ENCODE results near the gene NUDT15.
A peak's percentile ranks its signal among the peaks of the same experiment; 100 is the strongest.

Gene NUDT15

GRCh38 chr13:48094404-48094780 lies 56.9 kb downstream of the NUDT15 start:
- no peaks in the 10 kb centered on the region for H3K9me2 ChIP-seq (replicated peaks; ENCODE audit: low read depth, low read length)
- peak overlapping the region; percentile 85 for H3K4me2 ChIP-seq (ENCODE audit: low read depth, low read length, poor library complexity, severe bottlenecking)
- TF ChIP-seq CTCF (conservative IDR thresholded peaks at IDR 0.05; ENCODE audit: low read length), result no peak
- no peak for TF ChIP-seq EZH2phosphoT487 (IDR thresholded peaks at IDR 0.05; ENCODE audit: borderline replicate concordance)
- H3K9ac ChIP-seq (ENCODE audit: low read depth, low read length, poor library complexity, severe bottlenecking), result peak overlapping the region; percentile 97
- H4K20me1 ChIP-seq (ENCODE audit: insufficient read depth, low read length, poor library complexity, severe bottlenecking), result peaks cover 54% of the 10 kb centered on the region
- H3K27me3 ChIP-seq (ENCODE audit: insufficient read depth, low read length, poor library complexity, severe bottlenecking), result peaks cover 3% of the 10 kb centered on the region
- H3K4me1 ChIP-seq (ENCODE audit: insufficient read depth, low read length, poor library complexity, severe bottlenecking), result peaks cover 37% of the 10 kb centered on the region
- peaks cover 56% of the 10 kb centered on the region for H3K79me2 ChIP-seq (ENCODE audit: insufficient read depth, low read length)
- H2AFZ ChIP-seq (ENCODE audit: low read length), result peak overlapping the region; percentile 91
- no peaks in the 10 kb centered on the region for H3K36me3 ChIP-seq (ENCODE audit: insufficient read depth, low read length)
- peak overlapping the region; percentile 99 for H3K4me3 ChIP-seq (ENCODE audit: low read length, poor library complexity, severe bottlenecking)
- no peaks in the 10 kb centered on the region for H3K9me3 ChIP-seq (ENCODE audit: insufficient read depth, low read depth, low read length)
- no peaks in the 10 kb centered on the region for H3F3A ChIP-seq (ENCODE audit: low read depth)

- H3K9ac ChIP-seq (ENCODE audit: low read depth, low read length, poor library complexity, severe bottlenecking), result peak within 1 kb of the TSS; percentile 97
- H3K4me1 ChIP-seq (ENCODE audit: insufficient read depth, low read length, poor library complexity, severe bottlenecking), result peaks cover 32% of the 10 kb centered on the region
- H3K36me3 ChIP-seq (ENCODE audit: insufficient read depth, low read length), result no peaks in the 10 kb centered on the region
- H3K9me2 ChIP-seq (replicated peaks; ENCODE audit: low read depth, low read length), result no peaks in the 10 kb centered on the region
- H3F3A ChIP-seq (ENCODE audit: low read depth), result no peaks in the 10 kb centered on the region
- H3K79me2 ChIP-seq (ENCODE audit: insufficient read depth, low read length), result peaks cover 50% of the 10 kb centered on the region
- H3K9me3 ChIP-seq (ENCODE audit: insufficient read depth, low read depth, low read length), result no peaks in the 10 kb centered on the region
- TF ChIP-seq EZH2phosphoT487 (IDR thresholded peaks at IDR 0.05; ENCODE audit: borderline replicate concordance), result no peak
- TF ChIP-seq CTCF (conservative IDR thresholded peaks at IDR 0.05; ENCODE audit: low read length), result peak; percentile 99
- peaks cover 48% of the 10 kb centered on the region for H4K20me1 ChIP-seq (ENCODE audit: insufficient read depth, low read length, poor library complexity, severe bottlenecking)
- H2AFZ ChIP-seq (ENCODE audit: low read length), result peak within 1 kb of the TSS; percentile 91
- peaks cover 3% of the 10 kb centered on the region for H3K27me3 ChIP-seq (ENCODE audit: insufficient read depth, low read length, poor library complexity, severe bottlenecking)
- H3K4me2 ChIP-seq (ENCODE audit: low read depth, low read length, poor library complexity, severe bottlenecking), result peak within 1 kb of the TSS; percentile 85
- peak within 1 kb of the TSS; percentile 99 for H3K4me3 ChIP-seq (ENCODE audit: low read length, poor library complexity, severe bottlenecking)
Measured at GRCh38 chr13:48094781-48095502, 57.4 kb downstream of the NUDT15 start, which contains the start of gene MED4. TSS of gene MED4 (minus strand) at chr13:48095104. CDS start at chr13:48095078, 26 bp downstream.

GRCh38 chr13:48096670-48097069 lies 59.1 kb downstream of the NUDT15 start:
- no peak overlapping the region; the same call in 1 of the 2 replicates for H2AFZ ChIP-seq (ENCODE audit: low read length)
- H3K36me3 ChIP-seq (ENCODE audit: insufficient read depth, low read length), result no peaks in the 10 kb centered on the region
- H3K9ac ChIP-seq (ENCODE audit: low read depth, low read length, poor library complexity, severe bottlenecking), result no peak overlapping the region
- peaks cover 33% of the 10 kb centered on the region for H3K79me2 ChIP-seq (ENCODE audit: insufficient read depth, low read length)
- H3K4me2 ChIP-seq (ENCODE audit: low read depth, low read length, poor library complexity, severe bottlenecking), result no peak overlapping the region
- H3K9me2 ChIP-seq (replicated peaks; ENCODE audit: low read depth, low read length), result no peaks in the 10 kb centered on the region
- H3K27me3 ChIP-seq (ENCODE audit: insufficient read depth, low read length, poor library complexity, severe bottlenecking), result peaks cover 3% of the 10 kb centered on the region
- peaks cover 21% of the 10 kb centered on the region for H3K4me1 ChIP-seq (ENCODE audit: insufficient read depth, low read length, poor library complexity, severe bottlenecking)
- no peaks in the 10 kb centered on the region for H3F3A ChIP-seq (ENCODE audit: low read depth)
- peaks cover 31% of the 10 kb centered on the region for H4K20me1 ChIP-seq (ENCODE audit: insufficient read depth, low read length, poor library complexity, severe bottlenecking)
- no peak overlapping the region for H3K4me3 ChIP-seq (ENCODE audit: low read length, poor library complexity, severe bottlenecking)
- TF ChIP-seq CTCF (conservative IDR thresholded peaks at IDR 0.05; ENCODE audit: low read length) (no peak), EZH2phosphoT487 (IDR thresholded peaks at IDR 0.05; ENCODE audit: borderline replicate concordance) (no peak)
- no peaks in the 10 kb centered on the region for H3K9me3 ChIP-seq (ENCODE audit: insufficient read depth, low read depth, low read length)

All from Loucy (cell line).